Renal pelvis (tissue), 12 donors: Measurements from ENCODE around the gene ZNF75A. TPM values are rescaled to one million over a fixed set of nuclear protein-coding genes. Genes with fewer than 3 reads are reported as not detected.
"Not testable (repeated sequence)": the region's sequence is repeated elsewhere in the genome, so short reads cannot be mapped to it uniquely, and the experiment has no call there.

Source experiments
- DNase-seq: peaks from one replicate; pipeline ENCODE4 v3.0.0-alpha.2; 2013
- long read RNA-seq, 16 experiments: transcript quantifications; one replicate each; lab custom pipeline, GENCODE V29; 2026
- polyA plus RNA-seq, 3 donors: library from polyadenylated mRNA; unstranded; fragments of 120-200 nt; gene quantifications; one replicate each; pipeline ENCODE4 v1.2.1, GENCODE V29; 2013; ENCODE audit not compliant: insufficient read length in 3 of 3

ZNF75A gene
- 10 to 100 TPM; 44.1 to 65.2 (median 61.7) TPM for polyA plus RNA-seq
- long read RNA-seq, donor 1, transcript ZNF75A-206 (1 exons, 3,989 nt) = major isoform, 6 of 10 reads
- long read RNA-seq, donor 1, partial matches to known transcripts = 0 of 10 reads
- long read RNA-seq, donor 1, other reads (novel, unspliced or antisense) = 0 of 10 reads
- long read RNA-seq, donor 2, transcript ZNF75A-206 (1 exons, 3,989 nt) = major isoform, 5 of 11 reads
- long read RNA-seq, donor 2, partial matches to known transcripts = 0 of 11 reads
- long read RNA-seq, donor 2, other reads (novel, unspliced or antisense) = 0 of 11 reads
- long read RNA-seq, donor 3, transcript ZNF75A-206 (1 exons, 3,989 nt) = major isoform, 6 of 13 reads
- long read RNA-seq, donor 3, partial matches to known transcripts = 0 of 13 reads
- long read RNA-seq, donor 3, other reads (novel, unspliced or antisense) = 0 of 13 reads
- long read RNA-seq, donor 4, partial matches to known transcripts = 0 of 13 reads
- long read RNA-seq, donor 4, other reads (novel, unspliced or antisense) = 6 of 13 reads
- long read RNA-seq, donor 5, transcript ZNF75A-206 (1 exons, 3,989 nt) = major isoform, 10 of 11 reads
- long read RNA-seq, donor 5, partial matches to known transcripts = 0 of 11 reads
- long read RNA-seq, donor 5, other reads (novel, unspliced or antisense) = 0 of 11 reads
- long read RNA-seq, donor 6, transcript ZNF75A-206 (1 exons, 3,989 nt) = major isoform, 14 of 21 reads
- long read RNA-seq, donor 6, partial matches to known transcripts = 0 of 21 reads
- long read RNA-seq, donor 6, other reads (novel, unspliced or antisense) = 0 of 21 reads
- long read RNA-seq, donor 7, transcript ZNF75A-206 (1 exons, 3,989 nt) = major isoform, 8 of 12 reads
- long read RNA-seq, donor 7, partial matches to known transcripts = 0 of 12 reads
- long read RNA-seq, donor 7, other reads (novel, unspliced or antisense) = 0 of 12 reads
- long read RNA-seq, donor 8, transcript ZNF75A-206 (1 exons, 3,989 nt) = major isoform, 6 of 7 reads
- long read RNA-seq, donor 8, partial matches to known transcripts = 0 of 7 reads
- long read RNA-seq, donor 8, other reads (novel, unspliced or antisense) = 0 of 7 reads
- long read RNA-seq, donor 9, transcript ZNF75A-206 (1 exons, 3,989 nt) = major isoform, 6 of 13 reads
- long read RNA-seq, donor 9, partial matches to known transcripts = 0 of 13 reads
- long read RNA-seq, donor 9, other reads (novel, unspliced or antisense) = 0 of 13 reads
- long read RNA-seq, donor 10, transcript ZNF75A-206 (1 exons, 3,989 nt) = major isoform, 19 of 27 reads
- long read RNA-seq, donor 10, partial matches to known transcripts = 0 of 27 reads
- long read RNA-seq, donor 10, other reads (novel, unspliced or antisense) = 0 of 27 reads
- long read RNA-seq, donor 11, transcript ZNF75A-206 (1 exons, 3,989 nt) = major isoform, 8 of 10 reads
- long read RNA-seq, donor 11, partial matches to known transcripts = 0 of 10 reads
- long read RNA-seq, donor 11, other reads (novel, unspliced or antisense) = 0 of 10 reads
- long read RNA-seq, donor 12, transcript ZNF75A-206 (1 exons, 3,989 nt) = major isoform, 8 of 21 reads
- long read RNA-seq, donor 12, partial matches to known transcripts = 8 of 21 reads
- long read RNA-seq, donor 12, other reads (novel, unspliced or antisense) = 0 of 21 reads
- long read RNA-seq, donor 13, transcript ZNF75A-206 (1 exons, 3,989 nt) = major isoform, 7 of 15 reads
- long read RNA-seq, donor 13, partial matches to known transcripts = 0 of 15 reads
- long read RNA-seq, donor 13, other reads (novel, unspliced or antisense) = 0 of 15 reads
- long read RNA-seq, donor 14 = 0 reads
- long read RNA-seq, donor 15 = 0 reads
- long read RNA-seq, donor 16, transcript ZNF75A-206 (1 exons, 3,989 nt) = major isoform, 8 of 15 reads
- long read RNA-seq, donor 16, partial matches to known transcripts = 0 of 15 reads
- long read RNA-seq, donor 16, other reads (novel, unspliced or antisense) = 0 of 15 reads

- peak; percentile 91 for DNase-seq
These were observed at the start of gene ZNF75A, which contains the start of gene TIGD7 for GRCh38 chr16:3305109-3306068. TSS of gene ZNF75A (plus strand) at chr16:3305497. CDS start at chr16:3308429, 2,932 bp downstream. TSS of gene TIGD7 (minus strand) at chr16:3305430. CDS start at chr16:3300614, 4,816 bp downstream.

- DNase-seq = no peak
These were observed 49.0 kb upstream of the ZNF75A start, which contains the start of gene MEFV for GRCh38 chr16:3256146-3256865. TSS of gene MEFV (minus strand) at chr16:3256633. CDS start at chr16:3256587, 46 bp downstream.

DNA sequence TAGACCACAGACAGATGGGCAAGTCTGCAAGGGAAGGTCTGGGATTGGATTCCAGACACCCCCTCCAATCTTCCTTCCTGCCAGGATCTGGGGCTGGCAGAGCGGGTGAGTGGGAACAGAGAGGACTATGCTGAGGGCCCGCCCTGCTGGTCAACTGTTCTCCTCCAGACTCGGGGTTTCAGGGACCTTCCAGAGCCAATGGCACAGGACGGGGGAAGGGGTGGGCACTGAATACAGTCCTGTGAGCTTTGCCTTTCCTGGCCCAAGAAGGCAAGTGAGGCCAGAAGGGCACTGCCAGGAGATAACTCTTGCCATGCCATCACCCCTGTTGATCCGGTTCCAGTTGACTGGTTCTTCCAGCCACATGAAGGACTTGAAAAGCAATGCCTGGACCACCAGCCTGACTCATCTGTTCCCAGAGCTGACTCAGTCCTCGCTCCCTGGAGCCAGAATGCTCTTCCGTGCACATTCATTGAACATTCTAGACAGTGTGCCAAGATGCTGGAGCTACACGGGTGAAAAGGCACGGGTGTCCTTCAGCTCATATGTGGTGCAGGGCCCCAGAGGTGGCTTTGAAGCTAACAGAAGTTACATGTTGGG is 48.3 kb upstream of the ZNF75A start:
- DNase-seq = no peak

GRCh38 chr16:3259836-3260235 is 45.5 kb upstream of the ZNF75A start:
- no peak for DNase-seq

DNA sequence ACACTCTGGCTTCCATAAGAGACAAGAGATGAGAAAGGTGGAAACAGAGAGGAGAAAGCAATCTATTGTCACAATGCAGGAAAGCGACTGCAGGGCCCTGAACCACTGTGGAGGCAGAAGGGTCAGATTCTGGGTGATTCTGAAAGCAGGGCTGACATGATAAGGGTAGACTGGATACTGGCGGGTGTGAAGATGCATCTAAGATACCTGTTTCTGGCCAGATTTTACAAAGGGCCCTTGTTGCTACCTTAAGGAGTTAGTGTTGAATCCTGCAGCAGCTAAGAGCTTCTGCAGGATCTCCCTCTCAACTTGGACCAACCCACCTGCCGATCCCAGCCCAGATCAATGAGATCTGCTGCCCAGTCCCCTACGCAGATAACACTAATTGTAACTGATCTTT is 42.8 kb upstream of the ZNF75A start:
- DNase-seq = no peak

DNA sequence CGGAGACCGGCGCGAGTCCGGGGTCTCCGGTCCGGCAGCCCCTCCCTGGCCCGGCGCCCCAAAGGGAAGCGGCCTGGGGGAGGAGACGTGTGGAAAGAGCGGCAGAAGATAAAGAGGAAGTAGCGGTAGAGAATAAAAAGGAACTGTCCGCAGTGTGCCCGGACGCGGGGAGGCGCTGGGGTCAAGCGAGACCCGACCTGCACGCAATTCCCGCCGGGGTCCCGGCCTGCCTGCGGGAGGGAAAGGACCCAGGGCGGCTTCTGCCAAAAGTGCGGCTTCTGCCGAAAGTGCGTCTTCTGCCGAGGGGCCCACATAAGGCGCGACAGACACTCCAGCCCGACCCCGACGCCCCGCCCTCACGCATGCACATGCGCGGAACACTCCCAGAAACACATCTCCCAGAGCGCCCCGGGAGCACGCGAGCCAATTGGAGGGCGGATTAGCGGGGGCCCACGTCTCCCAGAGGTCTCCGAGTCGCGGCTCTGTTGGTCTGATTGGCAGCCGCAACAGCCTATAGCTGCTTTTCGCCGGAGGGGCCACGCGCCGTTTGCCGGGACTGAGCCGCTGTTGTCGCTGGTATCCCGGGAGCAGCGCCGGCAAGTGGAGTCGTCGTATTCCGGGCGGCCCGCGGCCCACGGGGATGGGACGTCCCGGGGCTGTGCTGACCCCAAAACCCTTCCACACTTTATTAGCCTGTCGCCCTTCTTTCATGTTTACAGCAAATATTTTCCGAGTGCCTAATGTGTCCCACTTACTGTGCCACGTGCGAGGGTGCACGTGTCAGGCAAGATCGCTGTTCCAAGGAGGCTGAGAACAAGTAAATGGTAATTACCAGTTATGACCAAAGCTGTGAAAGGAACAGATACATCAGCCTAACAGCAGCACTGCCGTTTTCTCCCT is 40.9 kb upstream of the ZNF75A start:
- peak; percentile 98 for DNase-seq

- no peak for DNase-seq
These were observed 38.3 kb upstream of the ZNF75A start for GRCh38 chr16:3266873-3267537.

DNA sequence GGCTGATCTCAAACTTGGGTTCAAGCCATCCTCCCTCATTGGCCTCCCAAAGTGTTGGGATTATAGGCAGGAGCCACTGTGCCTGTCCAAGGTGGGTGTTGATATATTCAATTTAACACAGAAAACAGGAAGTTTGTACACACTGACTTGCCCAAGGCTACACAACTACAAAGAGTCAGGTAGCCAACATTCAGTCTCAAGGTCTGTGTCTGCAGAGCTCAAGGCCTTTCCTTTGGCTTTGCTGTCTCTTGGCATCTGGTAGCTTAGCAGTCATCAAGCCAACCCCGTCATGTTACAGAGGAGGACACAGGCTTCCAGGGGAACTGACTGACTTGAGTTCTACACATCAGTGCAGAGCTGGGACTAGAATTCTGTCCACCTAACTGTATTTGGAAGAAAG is 37.0 kb upstream of the ZNF75A start:
- no peak for DNase-seq

DNA sequence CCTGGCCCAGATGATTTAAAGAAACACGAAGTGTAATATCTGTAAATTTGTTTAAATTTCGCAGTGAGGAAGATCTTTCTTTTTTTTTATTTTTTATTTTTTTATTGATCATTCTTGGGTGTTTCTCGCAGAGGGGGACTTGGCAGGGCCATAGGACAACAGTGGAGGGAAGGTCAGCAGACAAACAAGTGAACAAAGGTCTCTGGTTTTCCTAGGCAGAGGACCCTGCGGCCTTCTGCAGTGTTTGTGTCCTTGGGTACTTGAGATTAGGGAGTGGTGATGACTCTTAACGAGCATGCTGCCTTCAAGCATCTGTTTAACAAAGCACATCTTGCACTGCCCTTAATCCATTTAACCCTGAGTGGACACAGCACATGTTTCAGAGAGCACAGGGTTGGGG is 34.6 kb upstream of the ZNF75A start:
- DNase-seq = not testable (repeated sequence)

DNA sequence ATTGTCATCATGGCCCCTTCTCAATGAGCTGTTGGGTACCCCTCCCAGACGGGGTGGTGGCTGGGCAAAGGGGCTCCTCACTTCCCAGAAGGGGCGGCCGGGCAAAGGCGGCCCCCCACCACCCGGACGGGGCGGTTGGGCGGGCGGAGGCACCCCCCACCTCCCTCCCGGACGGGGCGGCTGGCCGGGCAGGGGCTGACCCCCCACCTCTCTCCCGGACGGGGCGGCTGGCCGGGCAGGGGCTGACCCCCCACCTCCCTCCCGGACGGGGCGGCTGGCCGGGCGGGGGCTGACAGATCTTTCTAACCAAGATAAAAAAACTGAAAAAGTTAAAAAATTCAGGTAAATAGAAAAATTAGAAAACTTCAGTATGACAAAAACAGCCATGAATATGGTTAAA is 34.0 kb upstream of the ZNF75A start:
- not testable (repeated sequence) for DNase-seq

DNA sequence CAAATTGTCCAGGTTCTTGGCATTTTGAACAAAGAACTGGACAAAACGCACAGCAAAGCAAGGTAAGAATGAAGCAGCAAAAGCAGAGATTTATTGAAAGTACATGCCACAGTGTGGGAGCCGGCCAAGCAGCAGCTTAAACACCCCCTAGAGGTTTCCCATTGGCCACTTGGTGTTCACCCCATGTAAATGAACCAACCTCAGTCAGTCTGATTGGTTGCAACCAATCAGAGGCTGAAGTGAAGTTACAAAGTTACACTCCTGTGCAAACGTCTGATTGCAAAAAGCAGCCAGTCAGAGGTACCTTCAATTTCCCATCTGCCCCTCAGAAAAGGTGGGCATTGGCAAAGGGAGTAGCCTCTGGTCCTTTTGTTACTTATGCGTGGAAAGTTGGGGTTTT is 30.8 kb upstream of the ZNF75A start:
- no peak for DNase-seq

DNA sequence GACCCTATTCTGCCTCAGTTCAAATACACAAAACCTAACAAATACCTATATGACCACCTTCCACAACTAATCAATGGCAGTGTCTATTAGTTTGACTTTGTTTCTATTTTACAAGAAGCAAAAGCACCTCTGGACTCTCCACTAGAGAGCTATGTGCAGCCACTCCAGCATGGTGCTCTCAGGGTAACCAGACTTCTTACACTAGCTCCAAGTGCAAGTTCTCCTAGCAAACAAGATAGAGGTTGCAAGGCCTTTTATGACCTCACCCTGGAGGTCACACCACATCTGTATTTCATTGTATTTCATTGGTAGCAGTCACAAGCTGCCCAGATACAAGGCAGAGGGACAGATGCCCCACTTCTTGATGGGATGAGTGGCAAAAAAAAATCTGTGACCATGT is 30.4 kb upstream of the ZNF75A start:
- DNase-seq = no peak

GRCh38 chr16:3276679-3277078 is 28.6 kb upstream of the ZNF75A start:
- DNase-seq = no peak

- DNase-seq = no peak
These were observed 24.0 kb upstream of the ZNF75A start for GRCh38 chr16:3281222-3281820.

DNA sequence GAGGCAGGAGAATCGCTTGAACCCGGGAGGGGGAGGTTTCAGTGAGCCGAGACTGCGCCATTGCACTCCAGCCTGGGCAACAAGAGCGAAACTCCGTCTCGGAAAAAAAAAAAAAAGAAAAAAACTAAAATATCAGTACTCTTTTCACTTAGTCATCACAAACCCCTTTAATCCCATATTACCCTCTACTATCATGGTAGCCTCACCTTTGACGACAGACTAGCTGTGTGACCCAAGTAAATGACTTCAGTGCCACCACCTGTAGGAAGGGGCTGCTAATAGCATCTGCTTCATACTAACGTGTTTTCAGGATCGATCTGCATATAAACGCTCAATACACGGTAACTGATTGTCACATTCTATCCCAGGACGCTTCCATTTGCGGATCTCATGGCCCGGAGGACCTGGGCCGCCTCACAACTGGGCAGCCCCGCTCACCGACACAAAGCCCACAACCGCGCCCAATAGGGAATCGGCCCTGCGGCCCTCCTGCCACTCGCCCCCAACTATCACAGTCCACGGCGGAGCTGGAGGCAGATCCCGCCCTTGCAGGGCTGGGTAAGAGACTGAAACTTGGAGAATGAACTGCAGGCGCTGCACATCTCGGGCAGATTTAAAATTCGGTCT is 23.1 kb upstream of the ZNF75A start:
- DNase-seq = peak; percentile 76
